ENCODE data around the gene FRAT2. TPM values are rescaled to one million over a fixed set of nuclear protein-coding genes. Genes with fewer than 3 reads are reported as not detected.

Gene FRAT2
- total RNA-seq, 1 experiment from 2014 or later = 46.8 TPM

- H3K36me3 ChIP-seq (replicated peaks; ENCODE audit: control insufficient read depth, insufficient read depth, low read length) = no peaks in the 10 kb centered on the region
- peak; percentile 71 for DNase-seq
- no peak overlapping the region for H3K4me3 ChIP-seq (ENCODE audit: insufficient read depth, low read depth, low read length)
Measured at GRCh38 chr10:97336942-97337831, 2.7 kb upstream of the FRAT2 start.

GRCh38 chr10:97336446-97336845, 1.9 kb upstream of the FRAT2 start:
- H3K4me3 ChIP-seq (ENCODE audit: insufficient read depth, low read depth, low read length) = no peak overlapping the region
- H3K36me3 ChIP-seq (replicated peaks; ENCODE audit: control insufficient read depth, insufficient read depth, low read length) = no peaks in the 10 kb centered on the region
- DNase-seq = peak; percentile 3
- peaks cover 2% of the 10 kb centered on the region; the same call in 1 of the 2 replicates for H3K27me3 ChIP-seq (ENCODE audit: control insufficient read depth, insufficient read depth, low read length)

More at GRCh38 chr10:97336942-97337831, 2.7 kb upstream of the FRAT2 start:
- peaks cover 2% of the 10 kb centered on the region; the same call in 1 of the 2 replicates for H3K27me3 ChIP-seq (ENCODE audit: control insufficient read depth, insufficient read depth, low read length)

GRCh38 chr10:97336006-97336405, 1.5 kb upstream of the FRAT2 start:
- Histone ChIP-seq H3K4me3 (ENCODE audit: insufficient read depth, low read depth, low read length) (no peak overlapping the region), H3K36me3 (replicated peaks; ENCODE audit: control insufficient read depth, insufficient read depth, low read length) (no peaks in the 10 kb centered on the region), H3K27me3 (ENCODE audit: control insufficient read depth, insufficient read depth, low read length) (peaks cover 2% of the 10 kb centered on the region; the same call in 1 of the 2 replicates)
- no peak for DNase-seq

- peaks cover 2% of the 10 kb centered on the region; the same call in 1 of the 2 replicates for H3K27me3 ChIP-seq (ENCODE audit: control insufficient read depth, insufficient read depth, low read length)
- peak; percentile 69 for DNase-seq
- H3K4me3 ChIP-seq (ENCODE audit: insufficient read depth, low read depth, low read length) = peak overlapping the region; percentile 91
- H3K36me3 ChIP-seq (replicated peaks; ENCODE audit: control insufficient read depth, insufficient read depth, low read length) = peaks cover under 1% of the 10 kb centered on the region
Measured at GRCh38 chr10:97335188-97335619, 675 bp upstream of the FRAT2 start.

GRCh38 chr10:97333601-97334369, 744 bp downstream of the FRAT2 start:
- peak overlapping the region; percentile 91 for H3K4me3 ChIP-seq (ENCODE audit: insufficient read depth, low read depth, low read length)
- peaks cover 2% of the 10 kb centered on the region; the same call in 1 of the 2 replicates for H3K27me3 ChIP-seq (ENCODE audit: control insufficient read depth, insufficient read depth, low read length)
- peak; percentile 74 for DNase-seq
- peaks cover 4% of the 10 kb centered on the region for H3K36me3 ChIP-seq (replicated peaks; ENCODE audit: control insufficient read depth, insufficient read depth, low read length)

- Histone ChIP-seq H3K36me3 (replicated peaks; ENCODE audit: control insufficient read depth, insufficient read depth, low read length) (peaks cover 4% of the 10 kb centered on the region), H3K27me3 (ENCODE audit: control insufficient read depth, insufficient read depth, low read length) (peaks cover 2% of the 10 kb centered on the region; the same call in 1 of the 2 replicates), H3K4me3 (ENCODE audit: insufficient read depth, low read depth, low read length) (peak overlapping the region; percentile 91)
- peak; percentile 74 for DNase-seq
Measured at GRCh38 chr10:97333351-97333600, 1.3 kb downstream of the FRAT2 start.

- DNase-seq = peak; percentile 72
- Histone ChIP-seq H3K27me3 (ENCODE audit: control insufficient read depth, insufficient read depth, low read length) (peaks cover 2% of the 10 kb centered on the region; the same call in 1 of the 2 replicates), H3K36me3 (replicated peaks; ENCODE audit: control insufficient read depth, insufficient read depth, low read length) (peaks cover 4% of the 10 kb centered on the region), H3K4me3 (ENCODE audit: insufficient read depth, low read depth, low read length) (peak overlapping the region; percentile 91)
Measured at GRCh38 chr10:97332591-97333350, 1.8 kb downstream of the FRAT2 start.

GRCh38 chr10:97331153-97331703, 3.3 kb downstream of the FRAT2 start:
- Histone ChIP-seq H3K36me3 (replicated peaks; ENCODE audit: control insufficient read depth, insufficient read depth, low read length) (peaks cover 4% of the 10 kb centered on the region), H3K4me3 (ENCODE audit: insufficient read depth, low read depth, low read length) (peak overlapping the region; percentile 91), H3K27me3 (ENCODE audit: control insufficient read depth, insufficient read depth, low read length) (peaks cover 2% of the 10 kb centered on the region; the same call in 1 of the 2 replicates)
- DNase-seq = peak; percentile 51

GRCh38 chr10:97329766-97330165, 4.8 kb downstream of the FRAT2 start:
- Histone ChIP-seq H3K36me3 (replicated peaks; ENCODE audit: control insufficient read depth, insufficient read depth, low read length) (peaks cover 4% of the 10 kb centered on the region), H3K4me3 (ENCODE audit: insufficient read depth, low read depth, low read length) (no peak overlapping the region), H3K27me3 (ENCODE audit: control insufficient read depth, insufficient read depth, low read length) (peaks cover 2% of the 10 kb centered on the region; the same call in 1 of the 2 replicates)
- DNase-seq = peak; percentile 3

- Histone ChIP-seq H3K27me3 (ENCODE audit: control insufficient read depth, insufficient read depth, low read length) (peaks cover 2% of the 10 kb centered on the region; the same call in 1 of the 2 replicates), H3K4me3 (ENCODE audit: insufficient read depth, low read depth, low read length) (no peak overlapping the region), H3K36me3 (replicated peaks; ENCODE audit: control insufficient read depth, insufficient read depth, low read length) (peaks cover 4% of the 10 kb centered on the region)
- peak; percentile 6 for DNase-seq
Measured at GRCh38 chr10:97328646-97329453, 5.7 kb downstream of the FRAT2 start.

- peaks cover 4% of the 10 kb centered on the region for H3K36me3 ChIP-seq (replicated peaks; ENCODE audit: control insufficient read depth, insufficient read depth, low read length)
- no peaks in the 10 kb centered on the region for H3K27me3 ChIP-seq (ENCODE audit: control insufficient read depth, insufficient read depth, low read length)
- no peak overlapping the region for H3K4me3 ChIP-seq (ENCODE audit: insufficient read depth, low read depth, low read length)
- DNase-seq = peak; percentile 7
Measured at GRCh38 chr10:97327348-97328294, 6.9 kb downstream of the FRAT2 start.

- DNase-seq = peak; percentile 20
- Histone ChIP-seq H3K27me3 (ENCODE audit: control insufficient read depth, insufficient read depth, low read length) (peaks cover 8% of the 10 kb centered on the region), H3K4me3 (ENCODE audit: insufficient read depth, low read depth, low read length) (no peak overlapping the region), H3K36me3 (replicated peaks; ENCODE audit: control insufficient read depth, insufficient read depth, low read length) (peaks cover 4% of the 10 kb centered on the region)
Measured at GRCh38 chr10:97325754-97326153, 8.8 kb downstream of the FRAT2 start.

Measured in H7 (cell line).